Left lung (tissue), 10 donors: ENCODE results near the gene NES. TPM values are rescaled to one million over a fixed set of nuclear protein-coding genes. Genes with fewer than 3 reads are reported as not detected.
A peak's percentile ranks its signal among the peaks of the same experiment; 100 is the strongest.

Experiments used
- ATAC-seq: fragments of 200-7000 bp; cut with Tn5 transposase; one replicate; pipeline ENCODE4 v1.9.1; 2020; ENCODE audit warnings: moderate library complexity
- DNase-seq, 4 donors: peaks; one replicate each; pipeline ENCODE4 v3.0.0-alpha.2; 2013 to 2020
- H3K27ac ChIP-seq, 2 donors: fragments of 200-600 bp; sonication (generic) in 1 of 2; one replicate each; pipeline versions ENCODE4 v1.5.0 to v1.8.0; 2020 to 2021
- H3K27me3 ChIP-seq, 2 donors: fragments of 200-600 bp; sonication (generic) in 1 of 2; one replicate each; pipeline versions ENCODE4 v1.5.0 to v1.8.0; 2020 to 2021
- H3K36me3 ChIP-seq, 2 donors: fragments of 200-600 bp; sonication (generic) in 1 of 2; one replicate each; pipeline versions ENCODE4 v1.5.0 to v1.8.0; 2020 to 2021
- H3K4me1 ChIP-seq, 2 donors: fragments of 200-600 bp; one replicate each; pipeline ENCODE4 v1.8.0; 2021
- H3K4me3 ChIP-seq, 2 donors: fragments of 200-600 bp; sonication (generic) in 1 of 2; one replicate each; pipeline versions ENCODE4 v1.5.0 to v1.8.0; 2020 to 2021; ENCODE audit warnings: mild to moderate bottlenecking in 1 of 2
- H3K9me3 ChIP-seq, 2 donors: fragments of 200-600 bp; sonication (generic) in 1 of 2; one replicate each; pipeline versions ENCODE4 v1.5.0 to v1.8.0; 2020 to 2021
- CTCF ChIP-seq, 2 donors: fragments of 200-600 bp; sonication (generic) in 1 of 2; IDR thresholded peaks; one replicate each; pipeline versions ENCODE4 v1.5.0 to v1.8.0; 2021; ENCODE audit warnings: antibody characterized with exemption in 2 of 2
- intact Hi-C, 2 donors: fragments of 100-400 bp; cut with DNase I; formaldehyde crosslinking; loops; one replicate each; pipeline versions ENCODE4 v1.11.2 to v1.14.2; 2022
- polyA plus RNA-seq, 6 donors: library from polyadenylated mRNA; unstranded; fragments of 120-200 nt; gene quantifications; one replicate each; pipeline ENCODE4 v1.2.1, GENCODE V29; 2013; ENCODE audit not compliant: insufficient read length in 6 of 6
- total RNA-seq, 2 donors: library from RNA; stranded (reverse); fragmentation: NEBNext Ultra II Directional; extraction: Animal tissue kit (Norgen Biotek cat#: 25700); gene quantifications; one replicate each; pipeline ENCODE4 v1.2.1, GENCODE V29; 2021
- donor health status: DM: no; HTN: yes; CAD: no.
- donor health status: DM: no; HTN: no; CAD: no.

NES gene
- total and polyA plus RNA-seq, 8 donors, result 54.9 to 84.0 (median 64.4) TPM

- Histone ChIP-seq H3K9me3 (no peaks in the 10 kb centered on the region), H3K27ac (no peak overlapping the region), H3K4me1 (peaks cover 12 to 22% of the 10 kb centered on the region in 2 donors), H3K36me3 (no peaks in the 10 kb centered on the region), H3K4me3 (no peak overlapping the region), H3K27me3 (peaks cover 0 to 93% of the 10 kb centered on the region in 2 donors)
- ATAC-seq (no peak), DNase-seq (peak in 1 of 4 donors; percentile 32)
- no peak for TF ChIP-seq CTCF (IDR thresholded peaks at IDR 0.05)
- intact Hi-C loops, result no loop called here
These were observed 13.4 kb upstream of the NES start for GRCh38 chr1:156690675-156691036.

GRCh38 chr1:156689953-156690674, 12.9 kb upstream of the NES start:
- TF ChIP-seq CTCF (IDR thresholded peaks at IDR 0.05), result no peak
- DNase-seq (peak in 1 of 4 donors; percentile 66), ATAC-seq (no peak)
- H3K4me1 ChIP-seq, result peaks cover 12 to 22% of the 10 kb centered on the region in 2 donors
- no peaks in the 10 kb centered on the region for H3K36me3 ChIP-seq
- no peak overlapping the region for H3K27ac ChIP-seq
- intact Hi-C loops, result loop anchor here in 1 of 2 donors (2.0 kb wide), 1 partner anchor 35 kb away; no protein-coding TSS in a partner anchor
- peaks cover 0 to 98% of the 10 kb centered on the region in 2 donors for H3K27me3 ChIP-seq
- H3K4me3 ChIP-seq, result no peak overlapping the region
- no peaks in the 10 kb centered on the region for H3K9me3 ChIP-seq

- Histone ChIP-seq H3K9me3 (no peaks in the 10 kb centered on the region), H3K27me3 (peaks cover 0 to 99% of the 10 kb centered on the region in 2 donors), H3K27ac (no peak overlapping the region), H3K4me1 (peaks cover 12 to 22% of the 10 kb centered on the region in 2 donors), H3K36me3 (no peaks in the 10 kb centered on the region), H3K4me3 (no peak overlapping the region)
- intact Hi-C loops, result loop anchor here in 1 of 2 donors (2.0 kb wide), 1 partner anchor 36 kb away; no protein-coding TSS in a partner anchor
- DNase-seq, result peak; percentile 73 to 90 (median 84)
- TF ChIP-seq CTCF (IDR thresholded peaks at IDR 0.05), result peak; percentile 95 to 96
- ATAC-seq, result peak; percentile 84
These were observed 12.1 kb upstream of the NES start for GRCh38 chr1:156689035-156689952.

GRCh38 chr1:156684227-156684782, 7.1 kb upstream of the NES start:
- Histone ChIP-seq H3K36me3 (no peaks in the 10 kb centered on the region), H3K4me3 (no peak overlapping the region), H3K27me3 (peaks cover 0 to 97% of the 10 kb centered on the region in 2 donors), H3K9me3 (no peaks in the 10 kb centered on the region), H3K4me1 (no peaks in the 10 kb centered on the region), H3K27ac (no peak overlapping the region)
- intact Hi-C loops, result no loop called here
- no peak for TF ChIP-seq CTCF (IDR thresholded peaks at IDR 0.05)
- ATAC-seq (no peak), DNase-seq (no peak)
